OCI-LY1 (cell line): Measurements from ENCODE around the gene POLDIP3.

ENCODE experiments used
- H2AFZ ChIP-seq: fragments of 200-600 bp; sonication (generic), shearing (Covaris generic); 2 replicates; pipeline ENCODE4 v1.6.0; 2014; ENCODE audit warnings: antibody characterized with exemption, mild to moderate bottlenecking, low read length
- H3F3A ChIP-seq: fragments of 200-600 bp; sonication (generic), shearing (Covaris generic); 2 replicates; pipeline ENCODE4 v1.6.0; 2014; ENCODE audit warnings: mild to moderate bottlenecking, antibody characterized with exemption, low read length, moderate library complexity; ENCODE audit not compliant: insufficient read depth
- H3K27ac ChIP-seq: fragments of 200-600 bp; sonication (generic); 2 replicates; pipeline ENCODE4 v1.5.1; 2014; ENCODE audit warnings: low read length, mixed run types, mild to moderate bottlenecking, low read depth; ENCODE audit not compliant: poor library complexity, severe bottlenecking
- H3K27me3 ChIP-seq: fragments of 200-600 bp; sonication (generic); 2 replicates; pipeline ENCODE4 v1.6.0; 2014; ENCODE audit warnings: antibody characterized with exemption, mild to moderate bottlenecking, low read length, moderate library complexity; ENCODE audit not compliant: insufficient read depth
- H3K36me3 ChIP-seq: fragments of 200-600 bp; sonication (generic); 2 replicates; pipeline ENCODE4 v1.6.1; 2014; ENCODE audit warnings: mild to moderate bottlenecking, antibody characterized with exemption, low read length, moderate library complexity, mixed read lengths; ENCODE audit not compliant: insufficient read depth
- H3K4me1 ChIP-seq: fragments of 200-600 bp; sonication (generic); 2 replicates; pipeline ENCODE4 v1.5.1; 2014; ENCODE audit warnings: mild to moderate bottlenecking, low read length, moderate library complexity; ENCODE audit not compliant: insufficient read depth, severe bottlenecking
- H3K4me2 ChIP-seq: fragments of 200-600 bp; sonication (generic), shearing (Covaris generic); 2 replicates; pipeline ENCODE4 v1.6.1; 2014; ENCODE audit warnings: low read length
- H3K4me3 ChIP-seq: fragments of 200-600 bp; sonication (generic); 2 replicates; pipeline ENCODE4 v1.5.1; 2014; ENCODE audit warnings: low read length, low read depth, mild to moderate bottlenecking, mixed read lengths; ENCODE audit not compliant: poor library complexity, severe bottlenecking
- H3K79me2 ChIP-seq: fragments of 200-600 bp; shearing (Covaris generic); 2 replicates; pipeline ENCODE4 v1.6.1; 2016; ENCODE audit warnings: mixed run types, low read length, mixed read lengths; ENCODE audit not compliant: insufficient read depth
- H3K9ac ChIP-seq: fragments of 200-600 bp; sonication (generic), shearing (Covaris generic); 2 replicates; pipeline ENCODE4 v1.6.1; 2014; ENCODE audit warnings: mild to moderate bottlenecking, low read length, mixed read lengths
- H3K9me2 ChIP-seq: fragments of 200-600 bp; sonication (generic), shearing (Covaris generic); 2 replicates; pipeline ENCODE4 v1.6.1; 2014; ENCODE audit warnings: low read depth, mild to moderate bottlenecking, low read length, mixed read lengths
- H3K9me3 ChIP-seq: fragments of 200-600 bp; shearing (Covaris generic); 2 replicates; pipeline ENCODE4 v1.6.1; 2014; ENCODE audit warnings: low read length, mixed read lengths
- H4K20me1 ChIP-seq: fragments of 200-600 bp; sonication (generic), shearing (Covaris generic); 2 replicates; pipeline ENCODE4 v1.6.0; 2016; ENCODE audit warnings: mild to moderate bottlenecking, low read length; ENCODE audit not compliant: insufficient read depth
- EZH2 ChIP-seq: fragments of 200-600 bp; sonication (generic), shearing (Covaris generic); IDR thresholded peaks from 2 replicates; pipeline ENCODE4 v1.8.0; 2017; ENCODE audit warnings: borderline replicate concordance, mixed run types, mild to moderate bottlenecking, antibody characterized with exemption, low read length, moderate library complexity, mixed read lengths
- TF ChIP-seq, protein P1 (sequence below): fragments of 200-600 bp; sonication (generic), shearing (Covaris generic); IDR thresholded peaks from 2 replicates; pipeline ENCODE4 v1.5.1; 2017; ENCODE audit warnings: mild to moderate bottlenecking, antibody characterized with exemption, low read length, moderate library complexity, mixed read lengths

Gene POLDIP3

DNA sequence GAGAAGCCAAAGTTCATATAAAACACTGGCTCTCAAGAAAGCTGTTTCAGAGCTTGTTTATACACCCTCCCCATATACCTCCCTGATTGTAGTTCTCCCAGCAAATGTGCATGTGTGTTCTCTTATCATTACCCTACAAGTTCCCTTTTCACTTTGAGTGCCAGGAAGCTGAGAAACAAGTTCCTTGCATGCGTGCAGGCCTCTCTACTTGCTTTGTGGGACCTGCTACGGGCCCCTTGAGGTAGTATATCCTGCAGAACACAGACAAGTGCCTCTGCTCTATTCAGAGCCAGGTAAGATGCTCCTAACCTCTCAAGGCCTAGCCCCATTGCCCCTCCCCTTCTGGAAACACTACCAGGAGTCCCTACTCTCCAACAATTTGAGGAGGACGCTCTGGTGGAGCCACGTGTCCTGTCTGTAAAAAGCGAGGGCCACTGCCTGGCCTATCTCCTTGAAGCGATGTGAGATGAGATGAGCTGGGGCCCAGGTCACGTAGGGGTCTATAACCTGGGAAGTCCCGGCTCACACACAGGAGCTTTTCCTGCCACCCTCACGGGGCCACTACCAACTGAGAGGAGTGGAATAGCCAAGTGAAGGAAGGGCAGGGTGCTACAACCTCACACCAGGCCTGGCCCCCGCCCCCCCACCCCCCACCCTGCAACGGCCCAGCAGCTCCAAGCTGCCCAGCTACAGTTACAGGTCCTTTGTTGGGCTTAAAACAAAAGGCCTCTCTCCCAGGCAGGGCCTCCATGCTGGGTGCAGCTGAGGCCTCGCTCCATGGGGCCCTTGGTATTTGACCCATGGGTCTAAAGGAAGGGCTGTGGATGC is 28.3 kb upstream of the POLDIP3 start:
- Histone ChIP-seq H3K36me3 (no peaks in the 10 kb centered on the region), H3K4me1 (peaks cover 55% of the 10 kb centered on the region), H3K79me2 (no peaks in the 10 kb centered on the region), H3K9me2 (no peaks in the 10 kb centered on the region), H2AFZ (no peak overlapping the region), H3K27me3 (no peaks in the 10 kb centered on the region), H3K9me3 (no peaks in the 10 kb centered on the region), H3K4me2 (peak overlapping the region; percentile 11; the same call in 1 of the 2 replicates), H3F3A (no peaks in the 10 kb centered on the region), H3K9ac (no peak overlapping the region; the same call in 1 of the 2 replicates), H4K20me1 (no peaks in the 10 kb centered on the region), H3K27ac (peak overlapping the region; percentile 68), H3K4me3 (no peak overlapping the region)
- TF ChIP-seq, protein P1, sequence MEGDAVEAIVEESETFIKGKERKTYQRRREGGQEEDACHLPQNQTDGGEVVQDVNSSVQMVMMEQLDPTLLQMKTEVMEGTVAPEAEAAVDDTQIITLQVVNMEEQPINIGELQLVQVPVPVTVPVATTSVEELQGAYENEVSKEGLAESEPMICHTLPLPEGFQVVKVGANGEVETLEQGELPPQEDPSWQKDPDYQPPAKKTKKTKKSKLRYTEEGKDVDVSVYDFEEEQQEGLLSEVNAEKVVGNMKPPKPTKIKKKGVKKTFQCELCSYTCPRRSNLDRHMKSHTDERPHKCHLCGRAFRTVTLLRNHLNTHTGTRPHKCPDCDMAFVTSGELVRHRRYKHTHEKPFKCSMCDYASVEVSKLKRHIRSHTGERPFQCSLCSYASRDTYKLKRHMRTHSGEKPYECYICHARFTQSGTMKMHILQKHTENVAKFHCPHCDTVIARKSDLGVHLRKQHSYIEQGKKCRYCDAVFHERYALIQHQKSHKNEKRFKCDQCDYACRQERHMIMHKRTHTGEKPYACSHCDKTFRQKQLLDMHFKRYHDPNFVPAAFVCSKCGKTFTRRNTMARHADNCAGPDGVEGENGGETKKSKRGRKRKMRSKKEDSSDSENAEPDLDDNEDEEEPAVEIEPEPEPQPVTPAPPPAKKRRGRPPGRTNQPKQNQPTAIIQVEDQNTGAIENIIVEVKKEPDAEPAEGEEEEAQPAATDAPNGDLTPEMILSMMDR, result no peak
- TF ChIP-seq EZH2, result no peak

DNA sequence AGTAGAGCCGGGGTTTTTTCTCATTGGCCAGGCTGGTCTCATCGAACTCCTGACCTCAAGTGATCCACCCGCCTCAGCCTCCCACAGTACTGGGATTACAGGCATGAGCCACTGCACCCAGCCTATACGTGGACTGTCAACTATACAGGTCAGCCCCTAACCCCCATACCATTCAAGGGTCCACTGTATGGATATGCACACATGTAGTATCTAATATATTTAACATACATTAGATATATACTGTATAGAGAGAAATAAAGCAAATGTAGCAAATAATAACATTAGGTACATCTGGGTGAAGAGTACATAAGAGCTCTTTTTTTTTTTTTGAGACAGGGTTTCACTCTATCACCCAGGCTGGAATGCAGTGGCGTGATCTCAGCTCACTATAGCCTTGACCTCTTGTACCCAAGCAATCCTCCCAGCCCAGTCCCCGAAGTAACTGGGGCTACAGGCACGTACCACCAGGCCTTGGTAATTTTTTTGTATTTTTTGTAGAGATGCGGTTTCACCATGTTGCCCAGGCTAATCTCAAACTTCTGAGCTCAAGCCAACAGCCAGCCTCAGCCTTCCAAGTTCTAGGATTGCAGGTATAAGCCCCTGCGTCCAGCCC is 27.2 kb upstream of the POLDIP3 start:
- Histone ChIP-seq H3K9me2 (no peaks in the 10 kb centered on the region), H3K27ac (no peak overlapping the region), H3K4me2 (no peak overlapping the region), H3K36me3 (no peaks in the 10 kb centered on the region), H2AFZ (no peak overlapping the region), H3K9ac (no peak overlapping the region), H3K9me3 (no peaks in the 10 kb centered on the region), H4K20me1 (no peaks in the 10 kb centered on the region), H3K27me3 (no peaks in the 10 kb centered on the region), H3K4me3 (no peak overlapping the region), H3K79me2 (no peaks in the 10 kb centered on the region), H3F3A (no peaks in the 10 kb centered on the region), H3K4me1 (peaks cover 44% of the 10 kb centered on the region)
- TF ChIP-seq, protein P1, result no peak

DNA sequence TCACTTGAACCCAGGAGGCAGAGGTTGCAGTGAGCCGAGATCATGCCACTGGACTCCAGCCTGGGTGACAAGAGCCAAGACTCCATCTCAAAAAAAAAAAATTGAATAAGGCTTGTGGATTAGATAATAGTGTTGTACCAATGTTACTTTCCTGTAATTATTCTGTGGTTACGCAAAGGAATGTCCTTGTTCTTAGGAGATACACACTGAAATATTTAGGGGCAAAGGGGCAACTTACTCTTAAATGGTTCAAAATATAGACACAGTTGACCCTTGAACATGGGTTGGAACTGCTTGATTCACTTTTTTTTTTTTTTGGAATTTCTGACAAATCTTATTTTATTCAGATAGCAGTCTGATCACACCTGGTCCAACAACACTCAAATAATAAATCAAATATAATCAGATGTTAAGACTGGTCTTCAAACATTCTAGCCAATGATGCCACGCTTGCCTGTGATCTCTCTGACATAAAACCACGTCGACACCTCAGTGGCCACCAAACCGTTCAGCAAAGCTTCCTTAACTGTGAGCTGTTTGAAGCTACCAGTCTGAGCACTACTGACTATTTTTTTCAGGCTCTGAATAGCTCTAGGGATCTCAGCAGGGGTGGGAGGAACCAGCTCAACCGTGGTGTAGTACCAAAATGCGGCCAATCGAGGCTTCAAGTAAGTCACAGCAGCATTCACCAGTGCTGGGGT is 25.0 kb upstream of the POLDIP3 start:
- H2AFZ ChIP-seq, result no peak overlapping the region
- TF ChIP-seq, protein P1, result no peak
- no peak for TF ChIP-seq EZH2
- H3K36me3 ChIP-seq, result no peaks in the 10 kb centered on the region
- H3K9me2 ChIP-seq, result no peaks in the 10 kb centered on the region
- no peaks in the 10 kb centered on the region for H3K27me3 ChIP-seq
- no peak overlapping the region for H3K4me3 ChIP-seq
- H3K4me2 ChIP-seq, result no peak overlapping the region
- peaks cover 21% of the 10 kb centered on the region for H3K4me1 ChIP-seq
- no peaks in the 10 kb centered on the region for H3K9me3 ChIP-seq
- H3K27ac ChIP-seq, result peak overlapping the region; percentile 34
- H4K20me1 ChIP-seq, result no peaks in the 10 kb centered on the region
- H3F3A ChIP-seq, result no peaks in the 10 kb centered on the region
- H3K79me2 ChIP-seq, result no peaks in the 10 kb centered on the region
- H3K9ac ChIP-seq, result no peak overlapping the region
